ENCODE results near the gene PCMTD2.

GRCh38 chr20:64250027-64250426 is 5.5 kb upstream of the PCMTD2 start:
- TF ChIP-seq POLR2A (IDR thresholded peaks at IDR 0.05) (no peak), CTCF (IDR thresholded peaks at IDR 0.05) (no peak)
